SU-DHL-6 (cell line): Measurements from ENCODE around the gene LEF1.

Source experiments
- H2AFZ ChIP-seq: fragments of 200-600 bp; sonication (generic); 2 replicates; pipeline ENCODE4 v1.6.1; 2014; ENCODE audit warnings: low read depth, mild to moderate bottlenecking, moderate library complexity, mixed read lengths, antibody characterized with exemption, low read length; ENCODE audit not compliant: severe bottlenecking
- H3F3A ChIP-seq: fragments of 200-600 bp; shearing (Covaris generic); 2 replicates; pipeline ENCODE4 v1.6.0; 2016; ENCODE audit warnings: antibody characterized with exemption, mild to moderate bottlenecking; ENCODE audit not compliant: insufficient read depth
- H3K27ac ChIP-seq: fragments of 200-600 bp; sonication (generic); 2 replicates; pipeline ENCODE4 v1.5.1; 2016; ENCODE audit warnings: low read depth, mild to moderate bottlenecking, low read length, moderate library complexity, mixed read lengths
- H3K27me3 ChIP-seq: fragments of 200-600 bp; sonication (generic), shearing (Covaris generic); 2 replicates; pipeline ENCODE4 v1.6.0; 2014; ENCODE audit warnings: mild to moderate bottlenecking, low read length
- H3K36me3 ChIP-seq: fragments of 200-600 bp; sonication (generic); 2 replicates; pipeline ENCODE4 v1.6.1; 2014; ENCODE audit warnings: mild to moderate bottlenecking, low read length, mixed read lengths
- H3K4me2 ChIP-seq: fragments of 300-600, 200-600 bp; shearing (Covaris generic), sonication (generic); 2 replicates; pipeline ENCODE4 v1.6.0; 2014; ENCODE audit warnings: low read length, low read depth, mild to moderate bottlenecking; ENCODE audit not compliant: poor library complexity, severe bottlenecking
- H3K4me3 ChIP-seq: fragments of 200-600 bp; sonication (generic); 2 replicates; pipeline ENCODE4 v1.5.1; 2014; ENCODE audit warnings: antibody characterized with exemption, low read length, mild to moderate bottlenecking, mixed read lengths; ENCODE audit not compliant: insufficient read depth, poor library complexity, severe bottlenecking
- H3K79me2 ChIP-seq: fragments of 200-600 bp; sonication (generic); 2 replicates; pipeline ENCODE4 v1.6.1; 2014; ENCODE audit warnings: mild to moderate bottlenecking, low read length, moderate library complexity; ENCODE audit not compliant: insufficient read depth
- H3K9ac ChIP-seq: fragments of 200-600 bp; sonication (generic); 2 replicates; pipeline ENCODE4 v1.7.0; 2014; ENCODE audit warnings: mild to moderate bottlenecking, low read length
- H3K9me2 ChIP-seq: fragments of 200-600 bp; sonication (generic); replicated peaks from 2 replicates; pipeline ENCODE4 v1.6.1; 2014; ENCODE audit warnings: low read length; ENCODE audit not compliant: insufficient read depth
- H3K9me3 ChIP-seq: fragments of 200-600 bp; sonication (generic); 2 replicates; pipeline ENCODE4 v1.6.1; 2014; ENCODE audit warnings: low read length, mixed read lengths; ENCODE audit not compliant: insufficient read depth
- H4K20me1 ChIP-seq: fragments of 200-600 bp; sonication (generic); 2 replicates; pipeline ENCODE4 v1.6.1; 2014; ENCODE audit warnings: low read depth, mild to moderate bottlenecking, antibody characterized with exemption, low read length, moderate library complexity, mixed read lengths
- EZH2phosphoT487 ChIP-seq: fragments of 200-600 bp; sonication (generic), shearing (Covaris generic); conservative IDR thresholded peaks from 2 replicates; pipeline ENCODE4 v1.6.1; 2018; ENCODE audit warnings: mild to moderate bottlenecking, antibody characterized with exemption, low read length, moderate library complexity, mixed read lengths
- TF ChIP-seq, protein P1 (sequence below): fragments of 200-600 bp; sonication (generic); IDR thresholded peaks from one replicate; pipeline ENCODE4 v1.5.1; 2017; ENCODE audit warnings: antibody characterized with exemption, mild to moderate bottlenecking, low read length, moderate library complexity; ENCODE audit not compliant: insufficient read depth, poor library complexity, severe bottlenecking

Gene LEF1

DNA sequence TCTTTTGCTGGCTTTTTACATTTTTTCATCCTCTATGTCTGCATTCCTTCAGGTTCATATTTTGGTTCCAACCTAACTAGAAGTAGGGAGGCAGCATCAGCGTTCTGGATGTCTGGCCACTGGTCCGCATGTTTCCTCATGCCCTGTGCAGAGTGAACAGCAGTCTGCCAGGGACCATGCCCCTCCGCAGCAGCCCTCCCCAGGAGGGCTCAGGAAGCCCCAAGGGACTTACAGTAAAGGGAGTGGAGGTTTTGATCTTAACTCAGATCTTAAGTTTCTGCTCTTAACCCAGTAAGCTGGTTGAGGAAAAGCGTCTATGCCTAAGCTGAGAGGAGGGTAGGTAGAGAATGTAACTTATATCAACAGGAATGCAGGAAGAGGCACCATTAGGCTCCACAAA is 45.0 kb upstream of the LEF1 start:
- Histone ChIP-seq H3K9me3 (no peaks in the 10 kb centered on the region), H3K27ac (no peak overlapping the region), H3K4me2 (no peak overlapping the region), H3K9me2 (no peaks in the 10 kb centered on the region), H3F3A (no peaks in the 10 kb centered on the region), H3K79me2 (no peaks in the 10 kb centered on the region), H3K36me3 (no peaks in the 10 kb centered on the region), H3K9ac (no peak overlapping the region), H3K4me3 (no peak overlapping the region), H3K27me3 (no peaks in the 10 kb centered on the region), H4K20me1 (no peaks in the 10 kb centered on the region), H2AFZ (no peak overlapping the region)
- TF ChIP-seq, protein P1, sequence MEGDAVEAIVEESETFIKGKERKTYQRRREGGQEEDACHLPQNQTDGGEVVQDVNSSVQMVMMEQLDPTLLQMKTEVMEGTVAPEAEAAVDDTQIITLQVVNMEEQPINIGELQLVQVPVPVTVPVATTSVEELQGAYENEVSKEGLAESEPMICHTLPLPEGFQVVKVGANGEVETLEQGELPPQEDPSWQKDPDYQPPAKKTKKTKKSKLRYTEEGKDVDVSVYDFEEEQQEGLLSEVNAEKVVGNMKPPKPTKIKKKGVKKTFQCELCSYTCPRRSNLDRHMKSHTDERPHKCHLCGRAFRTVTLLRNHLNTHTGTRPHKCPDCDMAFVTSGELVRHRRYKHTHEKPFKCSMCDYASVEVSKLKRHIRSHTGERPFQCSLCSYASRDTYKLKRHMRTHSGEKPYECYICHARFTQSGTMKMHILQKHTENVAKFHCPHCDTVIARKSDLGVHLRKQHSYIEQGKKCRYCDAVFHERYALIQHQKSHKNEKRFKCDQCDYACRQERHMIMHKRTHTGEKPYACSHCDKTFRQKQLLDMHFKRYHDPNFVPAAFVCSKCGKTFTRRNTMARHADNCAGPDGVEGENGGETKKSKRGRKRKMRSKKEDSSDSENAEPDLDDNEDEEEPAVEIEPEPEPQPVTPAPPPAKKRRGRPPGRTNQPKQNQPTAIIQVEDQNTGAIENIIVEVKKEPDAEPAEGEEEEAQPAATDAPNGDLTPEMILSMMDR, result no peak
- TF ChIP-seq EZH2phosphoT487, result no peak

DNA sequence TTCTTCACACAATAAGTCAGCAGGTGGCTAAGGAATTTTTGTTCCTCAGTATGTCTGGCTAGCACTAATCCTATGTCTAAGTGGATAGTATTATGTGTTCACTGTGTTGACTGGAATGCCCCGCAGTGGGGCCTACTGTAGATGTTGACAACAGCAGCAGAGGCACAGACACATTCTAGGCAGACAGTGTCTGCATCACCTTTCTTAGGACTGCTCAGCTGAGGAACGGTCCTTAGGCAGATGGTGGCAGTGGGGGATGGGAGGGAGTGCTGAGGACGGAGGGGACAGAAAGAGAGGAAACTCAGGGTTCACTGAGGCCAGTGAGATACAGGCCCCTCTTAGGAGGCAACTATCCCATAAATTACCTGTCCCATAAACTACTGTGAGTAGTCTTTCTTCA is 44.6 kb upstream of the LEF1 start:
- H3K9me2 ChIP-seq, result no peaks in the 10 kb centered on the region
- H2AFZ ChIP-seq, result no peak overlapping the region
- H3K36me3 ChIP-seq, result no peaks in the 10 kb centered on the region
- no peaks in the 10 kb centered on the region for H3K27me3 ChIP-seq
- TF ChIP-seq, protein P1, result no peak
- no peak for TF ChIP-seq EZH2phosphoT487
- no peak overlapping the region for H3K4me2 ChIP-seq
- no peaks in the 10 kb centered on the region for H3K9me3 ChIP-seq
- H4K20me1 ChIP-seq, result no peaks in the 10 kb centered on the region
- H3K27ac ChIP-seq, result no peak overlapping the region
- no peaks in the 10 kb centered on the region for H3K79me2 ChIP-seq
- H3K9ac ChIP-seq, result no peak overlapping the region
- no peaks in the 10 kb centered on the region for H3F3A ChIP-seq
- no peak overlapping the region for H3K4me3 ChIP-seq

DNA sequence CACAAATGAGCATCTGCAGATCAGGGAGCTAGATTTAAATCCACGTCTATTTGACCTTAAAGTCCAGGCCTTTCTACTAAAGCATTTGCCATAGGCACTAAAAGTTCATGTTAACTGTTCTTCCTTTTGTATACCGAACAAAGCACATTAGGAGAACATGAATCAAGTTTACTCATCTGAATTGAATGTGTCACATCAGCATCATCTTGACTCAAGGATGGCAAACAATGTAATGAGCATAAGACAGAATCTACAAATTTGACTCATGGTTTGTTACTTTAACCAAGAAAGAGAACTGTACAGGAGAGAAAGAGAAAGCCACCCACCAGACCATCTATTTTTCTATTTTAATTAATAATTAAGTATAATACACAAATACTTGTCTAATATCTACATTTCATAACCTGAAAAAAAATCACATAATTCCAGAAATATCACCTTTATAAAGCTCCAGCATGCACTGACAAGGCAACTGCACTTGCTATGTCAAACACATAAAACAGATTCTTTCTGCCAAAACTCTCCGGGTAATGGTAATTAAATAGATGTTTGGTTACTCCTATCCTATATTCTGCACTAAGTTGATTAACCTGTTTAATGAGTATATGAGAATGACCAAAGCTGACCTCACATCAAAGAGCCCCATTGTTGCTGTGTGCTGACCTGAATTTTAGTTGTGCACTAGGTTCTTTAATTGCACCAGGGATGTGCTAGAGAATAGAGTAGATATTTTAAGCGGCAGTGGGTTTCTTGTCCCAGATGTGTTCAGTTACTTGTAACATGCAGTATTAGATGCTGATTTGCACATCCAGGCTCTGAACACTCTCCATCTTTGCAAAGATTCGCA is 42.5 kb upstream of the LEF1 start:
- Histone ChIP-seq H3K27ac (no peak overlapping the region), H4K20me1 (no peaks in the 10 kb centered on the region), H2AFZ (no peak overlapping the region), H3K36me3 (no peaks in the 10 kb centered on the region), H3K79me2 (no peaks in the 10 kb centered on the region), H3K4me2 (no peak overlapping the region), H3K9ac (no peak overlapping the region), H3K9me2 (no peaks in the 10 kb centered on the region), H3K4me3 (no peak overlapping the region), H3F3A (no peaks in the 10 kb centered on the region), H3K9me3 (no peaks in the 10 kb centered on the region), H3K27me3 (no peaks in the 10 kb centered on the region)
- TF ChIP-seq, protein P1, result no peak
- no peak for TF ChIP-seq EZH2phosphoT487
